GM18870 (cell line): ENCODE measurements around the gene LIPG.

ENCODE experiments used
- ATAC-seq: cut with Tn5 transposase; IDR thresholded peaks from one replicate; pipeline ENCODE4 v1.9.1; 2021; ENCODE audit warnings: moderate library complexity; ENCODE audit not compliant: unreplicated experiment

Gene LIPG

DNA sequence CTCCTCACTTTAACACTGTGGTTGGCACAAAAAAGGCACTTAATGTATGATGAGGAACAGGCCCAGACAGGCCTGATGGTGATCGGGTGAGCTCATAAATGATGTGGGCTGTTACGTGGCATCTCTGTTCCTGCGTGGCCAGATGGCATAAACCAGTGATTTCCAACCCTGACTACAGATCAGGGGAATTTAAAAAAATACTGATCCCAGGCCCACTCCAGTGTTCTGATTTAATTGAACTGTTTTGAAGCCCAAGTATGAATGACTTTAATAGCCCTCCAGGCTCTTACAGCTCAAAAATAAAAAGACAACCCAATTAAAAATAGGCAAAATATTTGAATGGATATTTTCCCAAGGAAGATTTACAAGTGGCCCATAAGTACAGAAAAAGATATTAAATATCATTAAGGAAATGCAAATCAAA, 48.2 kb downstream of the LIPG start:
- no peak for ATAC-seq

DNA sequence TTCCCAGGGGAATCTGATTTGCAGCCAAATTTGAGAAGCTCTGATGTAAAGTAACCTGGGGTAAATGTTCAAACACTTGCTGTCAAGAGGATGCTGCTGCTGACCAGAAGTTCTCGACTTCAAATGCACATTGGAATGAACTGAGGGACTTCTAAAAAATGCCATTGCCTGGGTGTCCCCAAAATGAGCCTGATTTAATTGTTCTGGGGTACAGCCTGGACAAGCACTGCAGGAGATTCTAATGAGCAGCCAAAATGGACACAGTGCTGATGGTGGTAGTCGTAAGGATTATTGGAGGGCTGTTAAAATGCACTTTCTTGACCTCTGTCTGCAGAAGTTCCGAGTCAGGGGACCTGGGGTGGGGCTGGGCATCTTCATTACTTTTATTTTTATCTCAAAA, 49.5 kb downstream of the LIPG start:
- no peak for ATAC-seq

DNA sequence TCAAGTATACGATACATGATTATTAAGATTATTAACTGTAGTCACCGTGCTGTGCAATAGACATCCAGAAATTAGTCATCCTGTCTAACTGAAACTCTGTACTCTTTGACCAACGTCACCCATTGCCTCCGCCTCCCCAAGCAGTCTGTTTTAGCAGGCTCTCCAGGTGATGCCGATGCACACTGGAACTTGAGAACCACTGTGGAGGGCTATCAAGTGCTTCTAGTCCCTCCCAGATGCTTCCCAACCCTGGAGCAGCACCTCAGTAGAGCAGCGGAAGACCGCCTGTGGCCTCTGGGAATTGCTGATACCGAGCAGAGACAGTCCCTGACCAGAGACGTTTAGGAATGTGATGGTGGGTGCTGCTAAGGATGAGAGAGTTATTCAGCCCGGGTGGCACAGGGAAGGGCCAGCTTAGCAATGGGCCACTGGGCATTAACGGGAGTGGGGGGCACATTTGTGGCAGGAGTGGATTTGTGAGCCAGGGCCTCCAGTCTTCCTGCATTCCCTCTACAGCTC, 50.7 kb downstream of the LIPG start:
- peak; percentile 78 for ATAC-seq

DNA sequence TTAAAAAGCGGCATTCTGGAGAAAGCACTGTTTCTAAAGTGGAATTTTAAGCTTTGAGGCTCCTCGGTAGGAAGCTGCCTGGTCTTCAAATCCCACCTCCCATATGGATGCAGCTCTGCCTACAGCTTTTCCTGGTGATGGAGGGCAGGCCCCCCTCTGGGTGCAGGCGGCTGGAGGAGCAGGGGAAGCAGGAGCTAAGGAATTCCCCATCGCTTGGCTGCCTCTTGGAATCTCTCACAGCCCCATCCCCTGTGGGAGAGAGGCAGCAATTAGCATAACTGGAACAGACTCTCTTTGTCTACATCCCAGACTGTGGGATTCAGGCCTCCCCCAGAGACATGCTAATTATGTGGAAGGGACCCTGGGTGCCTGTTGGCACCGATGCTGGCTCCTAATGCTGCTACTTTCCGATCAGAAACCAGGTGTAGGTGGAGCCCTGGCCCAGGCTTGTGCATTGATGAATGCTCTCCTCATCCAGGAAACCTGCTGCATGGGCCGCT, 51.3 kb downstream of the LIPG start:
- no peak for ATAC-seq

DNA sequence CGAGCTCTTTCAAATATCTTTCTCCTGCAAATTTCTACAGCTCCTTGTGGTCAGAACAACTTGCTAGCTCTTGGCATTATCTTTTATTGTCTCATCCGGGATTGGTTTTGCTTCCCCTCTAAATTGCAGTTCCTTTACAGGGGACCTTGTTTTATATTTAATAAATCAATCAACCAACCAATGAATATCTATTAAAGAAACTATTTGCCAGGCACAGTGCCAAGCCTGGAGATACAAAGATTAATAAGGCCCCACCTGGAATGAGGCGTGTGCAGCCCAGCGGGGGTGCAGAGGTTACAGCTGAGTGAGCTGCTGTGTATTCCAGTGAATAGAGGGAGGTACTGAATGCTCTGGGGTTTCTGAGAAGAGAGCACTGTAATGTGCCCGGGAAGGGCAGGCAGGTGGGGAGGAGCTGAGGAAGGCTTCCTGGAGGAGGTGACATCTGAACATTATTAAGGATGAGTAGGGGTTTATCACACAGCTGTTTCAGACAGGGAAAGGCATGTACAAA, 51.8 kb downstream of the LIPG start:
- ATAC-seq, result no peak

DNA sequence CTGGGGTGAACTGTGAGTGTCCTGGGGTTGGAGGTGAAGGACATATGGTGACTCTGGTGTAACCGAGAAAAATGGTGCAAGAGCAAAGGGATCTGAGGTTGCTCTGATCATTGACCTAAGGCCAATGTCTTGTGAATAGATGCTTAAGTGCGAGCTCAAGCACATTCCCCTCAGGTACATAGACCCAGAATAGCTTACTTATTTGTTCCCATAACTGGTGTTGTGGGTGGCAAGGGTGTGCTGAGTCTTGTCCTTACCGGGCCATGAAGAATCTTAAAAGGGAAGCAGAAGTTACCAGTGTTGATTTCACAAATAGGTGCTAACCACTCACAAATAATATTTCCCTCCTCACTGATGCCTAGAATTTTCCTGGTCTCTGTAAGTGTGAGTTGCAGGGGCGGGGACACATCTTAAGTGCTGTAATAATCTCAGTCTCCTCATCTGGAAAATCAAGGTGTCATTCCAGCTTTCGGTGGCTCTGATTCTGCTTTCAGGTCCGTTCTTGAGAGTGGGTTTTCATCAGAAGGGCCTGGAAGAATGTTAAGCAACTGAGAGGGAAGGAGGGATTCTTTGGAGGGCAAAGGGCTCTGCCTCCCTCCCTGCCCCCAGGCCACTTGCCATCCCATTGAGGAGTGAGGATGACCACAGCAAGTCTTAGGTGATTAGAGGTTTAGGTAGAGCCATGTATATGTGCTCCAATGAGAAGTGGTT, 54.9 kb downstream of the LIPG start:
- no peak for ATAC-seq

DNA sequence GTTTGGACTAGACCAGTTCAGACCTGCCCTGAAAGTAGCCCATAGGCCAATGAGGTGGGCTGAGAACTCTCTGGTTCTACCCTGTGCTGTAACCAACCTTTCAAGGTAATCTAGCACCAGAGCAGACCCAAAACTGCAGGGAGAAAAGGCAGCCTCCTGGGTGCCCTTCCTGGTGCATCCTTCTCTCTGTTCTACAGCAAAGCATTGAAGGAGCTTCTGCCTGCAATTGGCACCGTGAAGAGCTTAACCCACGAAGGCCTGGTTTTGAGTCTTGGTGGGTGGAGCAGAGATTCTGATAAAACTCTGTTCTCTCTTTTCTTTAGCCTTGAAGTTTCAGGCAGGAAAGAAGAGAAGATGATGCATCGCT, 55.5 kb downstream of the LIPG start:
- ATAC-seq, result no peak

DNA sequence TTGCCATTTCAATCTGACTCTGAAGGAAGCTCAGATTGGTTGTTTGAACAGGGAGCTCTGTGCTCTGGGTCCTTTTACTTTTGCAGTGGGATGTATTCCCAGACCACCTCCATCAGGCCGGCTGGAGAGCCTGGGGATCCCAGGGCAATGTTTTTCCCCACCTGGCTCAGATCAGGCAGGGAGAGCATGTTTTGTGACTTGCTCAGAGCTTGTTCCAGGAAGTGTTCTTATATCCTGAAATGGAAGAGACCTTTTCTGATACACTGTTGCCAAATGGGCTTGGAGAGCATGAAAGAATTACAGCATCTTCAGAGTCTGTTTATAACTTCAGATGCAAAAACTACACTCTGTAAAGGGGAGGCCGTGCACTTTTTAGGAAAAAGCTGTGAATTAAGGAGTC, 56.0 kb downstream of the LIPG start:
- ATAC-seq, result no peak

DNA sequence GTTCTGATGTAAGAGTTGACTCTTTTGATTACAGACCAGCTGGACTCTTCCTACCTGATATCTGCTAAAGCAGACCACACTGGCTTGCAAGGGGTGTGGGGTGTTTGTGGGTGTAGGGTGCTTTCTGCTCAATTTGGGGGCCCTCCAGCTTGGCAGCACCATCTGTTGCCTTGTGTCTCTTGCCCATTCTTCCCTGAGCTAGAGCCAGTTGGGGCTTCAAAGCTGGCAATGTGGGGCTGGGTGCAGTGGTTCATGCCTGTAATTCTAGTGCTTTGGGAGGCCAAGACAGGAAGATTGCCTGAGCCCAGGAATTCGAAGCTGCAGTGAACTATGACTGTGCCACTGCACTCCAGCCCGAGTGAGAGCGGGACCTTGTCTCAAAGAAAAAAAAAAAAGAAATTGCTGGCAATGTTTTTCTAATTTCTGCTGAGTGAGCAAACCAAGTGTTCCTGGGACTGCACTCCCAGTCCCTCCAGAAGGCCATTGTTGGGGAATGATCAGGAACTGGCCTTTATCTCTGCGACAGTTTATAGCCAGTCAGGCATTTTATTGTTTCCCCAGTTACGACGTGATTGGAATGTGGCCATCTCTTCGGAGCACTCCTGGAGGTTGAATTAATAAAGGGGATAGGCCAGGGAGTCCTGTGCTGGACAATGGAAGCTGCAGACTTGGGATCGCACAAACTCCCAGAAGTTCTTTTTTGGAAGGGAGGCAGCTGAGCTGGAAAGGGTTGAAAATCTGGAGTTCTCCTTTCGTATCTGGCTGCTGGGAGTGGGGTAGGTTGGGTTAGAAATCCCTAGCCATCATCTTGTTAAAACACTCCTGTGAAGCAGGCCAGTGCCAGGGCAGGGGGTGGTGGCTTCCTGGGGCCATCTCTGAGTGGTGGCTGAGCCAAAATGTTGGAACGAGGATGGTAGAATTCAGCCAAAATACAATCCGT, 57.2 kb downstream of the LIPG start:
- no peak for ATAC-seq

DNA sequence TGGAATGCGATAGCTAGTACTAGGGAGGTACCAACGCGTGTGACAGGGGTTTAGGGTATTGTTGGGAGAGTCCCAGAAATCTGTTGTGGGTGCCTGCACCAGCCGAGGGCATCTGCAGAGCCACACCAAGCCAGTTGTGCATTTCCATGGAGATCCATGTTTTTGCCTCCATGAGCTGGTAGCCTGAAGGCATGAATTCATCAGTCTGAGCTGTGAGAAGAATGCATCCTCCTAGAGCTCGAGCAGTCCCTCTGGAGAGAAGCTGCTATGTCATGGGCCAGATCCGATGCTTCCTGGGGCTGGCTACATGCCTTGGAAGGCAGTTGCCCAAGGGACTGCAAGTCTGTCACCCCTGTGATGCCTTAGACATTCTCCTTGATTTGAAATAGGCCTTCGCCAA, 57.9 kb downstream of the LIPG start:
- ATAC-seq, result no peak

DNA sequence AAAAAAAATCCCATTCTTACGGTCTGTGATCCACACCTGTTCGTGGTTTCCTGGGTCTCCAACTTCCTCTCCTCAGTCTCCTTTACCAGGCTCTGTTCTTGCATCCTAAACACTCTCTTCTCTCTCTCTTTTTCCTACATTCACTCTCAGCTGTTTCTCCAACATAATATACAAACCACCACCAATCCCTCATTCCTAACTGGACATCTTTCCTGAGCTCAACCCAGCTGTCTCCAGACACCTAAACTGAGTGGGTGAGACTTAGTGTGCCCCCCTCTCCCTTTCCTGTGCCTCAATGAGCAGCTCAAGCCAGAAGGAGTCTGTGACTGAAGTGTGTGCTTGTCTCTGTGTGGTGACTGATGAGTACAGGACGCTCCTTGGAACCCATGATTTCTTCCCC, 59.4 kb downstream of the LIPG start:
- no peak for ATAC-seq

DNA sequence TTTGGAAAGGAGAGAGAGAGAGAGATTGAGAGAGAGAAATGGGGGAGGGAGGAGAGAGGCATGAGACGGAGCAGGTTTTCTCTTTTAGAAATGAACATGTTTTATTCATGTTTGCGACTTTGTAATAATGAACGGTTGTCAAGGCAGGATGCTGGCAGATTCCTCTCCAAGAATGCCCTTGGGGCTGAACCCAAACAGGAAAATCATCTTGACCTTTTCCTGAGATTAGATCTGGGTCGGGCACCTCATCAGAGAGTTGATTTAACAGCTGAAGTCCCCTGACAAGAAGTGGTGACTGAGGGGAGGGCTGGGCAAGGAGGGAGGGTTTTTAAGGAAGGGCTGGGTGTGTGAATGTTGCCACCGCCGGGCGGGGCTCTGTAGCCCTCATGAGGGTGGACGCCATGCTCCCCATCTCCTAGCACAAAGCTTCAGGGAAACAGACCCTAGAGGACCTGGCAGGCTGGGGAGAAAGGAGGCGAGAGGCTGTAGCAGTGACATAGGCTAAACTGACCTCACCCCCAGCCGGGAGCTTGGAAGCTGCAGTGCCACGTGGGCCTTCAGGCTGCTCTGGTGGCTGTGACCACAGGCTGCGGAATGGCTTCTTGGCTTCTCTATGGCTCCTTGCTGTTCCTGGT, 60.0 kb downstream of the LIPG start:
- no peak for ATAC-seq

DNA sequence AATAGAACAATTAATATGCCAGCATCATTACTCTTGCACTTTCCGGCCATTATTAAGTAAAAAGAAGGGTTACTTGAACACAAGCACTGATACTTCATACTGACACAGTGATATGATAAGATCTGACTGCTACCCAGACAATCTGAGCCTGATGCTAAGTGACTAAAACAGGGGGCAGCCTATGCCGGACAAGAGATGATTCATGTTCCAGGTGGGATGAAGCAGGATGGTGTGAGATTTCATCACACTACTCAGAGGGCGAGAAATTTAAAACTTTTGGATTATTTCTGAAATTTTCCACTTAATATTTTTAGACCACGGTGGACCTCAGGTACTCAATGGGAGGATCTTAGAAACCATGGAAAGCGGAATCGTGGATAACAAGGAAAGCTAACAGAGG, 61.7 kb downstream of the LIPG start:
- no peak for ATAC-seq

DNA sequence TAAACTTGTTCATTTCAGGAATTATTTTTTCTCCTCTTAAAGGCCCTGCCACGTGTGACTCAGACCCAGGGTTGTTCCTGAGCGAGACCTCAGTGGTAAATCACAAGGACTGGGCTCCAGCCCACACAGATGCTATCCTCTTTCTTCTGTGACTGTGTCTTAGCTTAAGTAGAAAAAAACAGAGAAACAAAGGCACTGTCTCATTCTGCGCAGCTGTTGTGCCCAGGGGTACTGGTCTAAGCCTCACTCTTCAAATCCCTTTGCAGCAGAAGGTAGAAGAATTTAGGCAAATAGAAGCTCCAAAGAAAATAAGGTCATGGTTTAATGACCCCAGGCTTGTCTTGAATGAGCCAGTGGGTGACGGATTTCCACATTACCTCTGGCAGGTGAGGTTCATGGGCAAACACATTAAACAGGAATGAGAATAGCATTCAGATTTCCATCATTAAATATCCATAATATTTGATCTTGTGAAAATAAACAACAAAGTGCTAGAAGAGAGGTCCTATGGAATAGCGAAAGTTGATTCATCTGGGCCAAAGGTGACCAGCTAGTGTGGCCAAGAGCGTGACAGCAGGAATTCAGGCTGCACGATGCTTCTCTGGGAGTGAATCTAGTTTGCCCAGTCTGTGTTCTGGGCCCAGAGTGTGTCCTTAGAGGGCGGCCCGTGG, 63.3 kb downstream of the LIPG start:
- ATAC-seq, result no peak

DNA sequence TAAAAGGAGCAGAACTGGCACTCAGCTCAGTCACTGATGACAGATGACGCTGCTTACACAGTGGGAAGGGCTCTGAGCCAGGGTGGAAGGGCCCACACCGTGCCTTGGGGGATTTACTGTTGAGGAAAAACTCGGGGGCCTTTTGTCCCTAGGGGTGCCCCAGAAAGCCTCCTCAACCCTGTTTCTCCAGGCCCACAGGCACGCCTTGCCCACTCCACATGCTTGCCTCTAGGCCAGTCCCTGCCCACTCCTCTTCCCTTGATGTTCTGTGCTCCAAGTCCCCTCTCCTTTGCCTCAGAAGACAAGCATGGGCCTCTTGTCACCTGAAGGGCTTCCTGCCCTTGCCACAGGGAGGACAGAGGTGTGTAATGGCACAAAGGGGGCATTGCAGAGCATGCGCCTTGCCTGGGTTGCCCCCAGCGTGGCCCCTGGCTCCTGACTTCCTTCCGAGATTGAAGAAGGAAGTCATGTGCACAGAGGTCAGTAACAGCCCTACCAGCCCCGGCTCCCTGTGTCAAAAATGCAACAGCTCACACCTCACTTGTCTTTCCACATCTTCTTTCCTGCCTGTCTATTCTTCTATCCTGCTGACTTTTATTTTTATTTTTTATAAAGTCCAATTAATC, 65.1 kb downstream of the LIPG start:
- ATAC-seq, result no peak

DNA sequence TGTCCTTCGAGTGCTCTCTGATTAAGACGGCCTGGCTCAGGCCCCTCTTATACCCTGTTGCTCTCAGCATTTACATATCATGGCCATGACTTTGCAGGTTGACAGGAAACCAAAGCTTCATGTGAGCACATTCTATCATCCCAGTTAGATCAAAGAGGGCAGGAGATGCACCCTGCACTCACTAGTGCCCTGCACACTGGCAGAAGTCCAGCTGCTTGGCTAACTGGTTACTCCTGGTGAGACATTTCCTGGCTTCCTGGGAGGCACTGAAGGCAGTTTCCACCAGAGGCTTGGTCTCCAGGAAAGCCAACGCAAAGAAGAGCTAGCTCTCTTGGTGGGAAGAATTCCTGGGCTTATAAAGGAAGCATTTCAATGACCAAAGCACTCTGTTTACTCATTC, 66.3 kb downstream of the LIPG start:
- no peak for ATAC-seq

DNA sequence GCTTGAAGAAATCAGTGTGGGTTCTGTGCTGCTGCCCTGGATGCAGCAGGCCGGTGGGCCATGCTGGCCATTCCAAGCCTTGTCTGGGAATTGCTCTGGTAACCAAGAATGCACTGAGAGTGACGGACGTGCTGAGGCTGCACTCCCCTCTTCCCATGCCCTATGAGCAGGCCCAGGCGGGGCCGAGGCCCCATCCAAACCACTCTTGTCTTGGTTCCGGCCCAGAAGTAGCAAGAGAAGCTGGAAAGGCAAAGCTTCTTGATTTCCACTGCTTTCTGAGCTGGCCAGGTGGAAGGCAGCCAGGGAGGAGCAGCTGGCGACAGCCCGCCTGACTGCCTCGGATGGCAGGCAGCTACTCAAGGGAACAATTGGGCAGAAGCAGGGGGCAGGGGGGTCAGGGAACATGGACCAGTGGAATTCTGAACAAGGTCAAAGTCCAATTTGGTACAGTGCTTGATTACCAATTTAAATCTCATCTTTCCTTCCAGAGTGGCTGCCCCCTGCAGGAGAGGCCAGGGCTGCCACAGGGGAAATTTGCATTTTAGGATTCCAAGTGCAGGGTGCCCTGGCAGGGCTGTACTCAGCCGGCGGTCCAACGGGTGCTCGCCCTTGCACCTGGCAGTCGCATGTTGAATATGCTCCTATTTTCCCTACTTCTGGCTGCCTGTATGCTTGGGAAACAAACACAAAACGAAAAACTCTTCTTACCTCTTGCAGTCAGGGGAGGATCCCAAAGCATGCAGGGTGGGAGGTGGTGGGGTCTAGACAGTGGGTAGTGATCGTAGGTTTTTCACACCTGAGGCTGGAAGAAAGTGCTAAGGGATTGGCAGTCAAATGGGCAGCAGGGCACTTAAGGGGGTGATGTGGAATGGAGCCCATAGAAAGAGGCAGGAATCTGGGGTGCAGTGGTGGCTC, 67.3 kb downstream of the LIPG start:
- no peak for ATAC-seq

DNA sequence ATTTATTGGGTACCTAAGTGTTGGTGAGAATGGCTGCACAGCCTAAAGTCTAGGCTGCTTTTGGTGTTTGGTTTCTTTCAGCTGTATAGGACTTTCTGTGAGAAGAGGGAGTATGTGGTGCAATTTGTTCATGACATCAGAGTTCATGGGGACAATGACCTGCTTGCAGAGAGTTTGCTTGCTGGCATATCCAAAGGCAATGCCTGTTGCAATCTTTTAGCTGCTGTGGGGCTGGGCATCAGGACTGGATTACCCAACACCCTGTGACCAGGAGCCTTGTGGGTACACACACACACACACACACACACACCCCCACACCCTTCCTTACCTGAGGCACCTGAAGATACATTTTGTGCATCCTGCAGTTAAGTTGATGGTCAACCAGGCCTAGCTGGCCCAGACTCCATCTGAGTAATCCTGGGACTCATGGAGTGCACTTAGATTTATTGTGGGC, 68.4 kb downstream of the LIPG start:
- ATAC-seq, result no peak
